Muscle of leg (tissue), 11 donors: ENCODE measurements around the gene PRR7. TPM values are rescaled to one million over a fixed set of nuclear protein-coding genes. Genes with fewer than 3 reads are reported as not detected.
"Not testable (repeated sequence)": the region's sequence is repeated elsewhere in the genome, so short reads cannot be mapped to it uniquely, and the experiment has no call there.

Experiments used
- DNase-seq: peaks from one replicate; pipeline ENCODE4 v3.0.0; 2013
- H3K27ac ChIP-seq: one replicate; pipeline ENCODE4 v1.5.1; 2013; ENCODE audit warnings: mild to moderate bottlenecking, low read length, control low read depth
- H3K27me3 ChIP-seq: one replicate; pipeline ENCODE4 v1.6.1; 2013; ENCODE audit warnings: low read length; ENCODE audit not compliant: control insufficient read depth, insufficient read depth
- H3K36me3 ChIP-seq: one replicate; pipeline ENCODE4 v1.6.1; 2013; ENCODE audit warnings: low read length; ENCODE audit not compliant: control insufficient read depth, insufficient read depth
- H3K4me1 ChIP-seq: one replicate; pipeline ENCODE4 v1.6.1; 2013; ENCODE audit warnings: low read length; ENCODE audit not compliant: control insufficient read depth, insufficient read depth
- H3K4me3 ChIP-seq: one replicate; pipeline ENCODE4 v1.5.1; 2013; ENCODE audit warnings: low read length, control low read depth
- H3K9me3 ChIP-seq: replicated peaks from 2 replicates; pipeline ENCODE4 v1.6.1; 2013; ENCODE audit warnings: low read depth, low read length; ENCODE audit not compliant: control insufficient read depth
- WGBS: methylation state at CpG from one replicate; pipeline ENCODE4 v1.1.5; 2013; ENCODE audit warnings: missing lambda C conversion rate; ENCODE audit not compliant: insufficient coverage; 5-methylcytosine and 5-hydroxymethylcytosine counted together
- polyA plus RNA-seq, 8 donors: library from polyadenylated mRNA; unstranded; fragments of 120-200 nt; gene quantifications; one replicate each; pipeline versions ENCODE4 v1.2.1 to v1.2.3, GENCODE V29; 2013; ENCODE audit warnings: inconsistent platforms in 1 of 8, low replicate concordance in 1 of 8; ENCODE audit not compliant: insufficient read length in 8 of 8, insufficient read depth in 1 of 8
- total RNA-seq: library from RNA; stranded (reverse); fragments of 120-200 nt; gene quantifications from one replicate; pipeline ENCODE4 v1.2.4, GENCODE V29; 2013

The PRR7 gene
- total and polyA plus RNA-seq, 9 donors = 0.70 to 1.7 (median 1.0) TPM

GRCh38 chr5:177405312-177405711 lies 41.3 kb upstream of the PRR7 start:
- no peaks in the 10 kb centered on the region for H3K36me3 ChIP-seq
- no peak overlapping the region for H3K4me3 ChIP-seq
- 100% methylated on average over 1 of the region's 2 CpGs for WGBS
- H3K4me1 ChIP-seq = peaks cover 36% of the 10 kb centered on the region
- no peak overlapping the region for H3K27ac ChIP-seq
- H3K9me3 ChIP-seq = no peaks in the 10 kb centered on the region
- H3K27me3 ChIP-seq = peaks cover 64% of the 10 kb centered on the region
- no peak for DNase-seq

GRCh38 chr5:177405805-177406204 lies 40.8 kb upstream of the PRR7 start:
- no peaks in the 10 kb centered on the region for H3K36me3 ChIP-seq
- H3K4me1 ChIP-seq = peaks cover 32% of the 10 kb centered on the region
- DNase-seq = no peak
- no peak overlapping the region for H3K4me3 ChIP-seq
- H3K27ac ChIP-seq = no peak overlapping the region
- peaks cover 59% of the 10 kb centered on the region for H3K27me3 ChIP-seq
- H3K9me3 ChIP-seq = no peaks in the 10 kb centered on the region
- WGBS = 86% methylated on average over 5 of the region's 5 CpGs

GRCh38 chr5:177409043-177409801 lies 37.4 kb upstream of the PRR7 start, which contains the start of gene F12:
Gene F12 (minus strand): TSS chr5:177409564. CDS start chr5:177409527, 37 bp downstream.
- 91% methylated on average over 7 of the region's 9 CpGs for WGBS
- Histone ChIP-seq H3K27me3 (peaks cover 28% of the 10 kb centered on the region), H3K4me1 (peaks cover 10% of the 10 kb centered on the region), H3K36me3 (no peaks in the 10 kb centered on the region), H3K9me3 (no peaks in the 10 kb centered on the region), H3K4me3 (no peak within 1 kb of the TSS), H3K27ac (no peak within 1 kb of the TSS)
- DNase-seq = no peak

GRCh38 chr5:177410575-177410974 lies 36.0 kb upstream of the PRR7 start:
- no peak for DNase-seq
- WGBS = 100% methylated on average over 2 of the region's 3 CpGs
- no peaks in the 10 kb centered on the region for H3K4me1 ChIP-seq
- no peak overlapping the region for H3K4me3 ChIP-seq
- H3K9me3 ChIP-seq = no peaks in the 10 kb centered on the region
- no peaks in the 10 kb centered on the region for H3K36me3 ChIP-seq
- H3K27me3 ChIP-seq = peaks cover 15% of the 10 kb centered on the region
- H3K27ac ChIP-seq = no peak overlapping the region

GRCh38 chr5:177412603-177413233 lies 33.9 kb upstream of the PRR7 start:
- WGBS = 74% methylated on average over 4 of the region's 8 CpGs

GRCh38 chr5:177414481-177414880 lies 32.1 kb upstream of the PRR7 start:
- no peak for DNase-seq
- no peak overlapping the region for H3K27ac ChIP-seq
- no CpG with 5 or more reads among the region's 3 CpGs for WGBS
- peaks cover 4% of the 10 kb centered on the region for H3K27me3 ChIP-seq
- no peaks in the 10 kb centered on the region for H3K36me3 ChIP-seq
- no peaks in the 10 kb centered on the region for H3K4me1 ChIP-seq
- H3K4me3 ChIP-seq = no peak overlapping the region
- no peaks in the 10 kb centered on the region for H3K9me3 ChIP-seq

More at GRCh38 chr5:177412603-177413233, 33.9 kb upstream of the PRR7 start:
- no peak for DNase-seq
- H3K4me1 ChIP-seq = no peaks in the 10 kb centered on the region
- H3K4me3 ChIP-seq = no peak overlapping the region
- H3K27me3 ChIP-seq = peaks cover 9% of the 10 kb centered on the region
- H3K36me3 ChIP-seq = no peaks in the 10 kb centered on the region
- no peaks in the 10 kb centered on the region for H3K9me3 ChIP-seq
- no peak overlapping the region for H3K27ac ChIP-seq

GRCh38 chr5:177417081-177417480 lies 29.5 kb upstream of the PRR7 start:
- not testable (repeated sequence) for H3K9me3 ChIP-seq, H3K4me1 ChIP-seq, H3K4me3 ChIP-seq, H3K27me3 ChIP-seq, H3K36me3 ChIP-seq, DNase-seq, H3K27ac ChIP-seq
- 100% methylated on average over 2 of the region's 6 CpGs for WGBS

GRCh38 chr5:177419046-177419445 lies 27.6 kb upstream of the PRR7 start:
- no peak overlapping the region for H3K4me3 ChIP-seq
- peaks cover 2% of the 10 kb centered on the region for H3K4me1 ChIP-seq
- no peaks in the 10 kb centered on the region for H3K27me3 ChIP-seq
- no CpG with 5 or more reads among the region's 3 CpGs for WGBS
- H3K27ac ChIP-seq = no peak overlapping the region
- DNase-seq = no peak
- H3K9me3 ChIP-seq = no peaks in the 10 kb centered on the region
- no peaks in the 10 kb centered on the region for H3K36me3 ChIP-seq

GRCh38 chr5:177420472-177420871 lies 26.1 kb upstream of the PRR7 start:
- H3K4me3 ChIP-seq, H3K9me3 ChIP-seq, H3K4me1 ChIP-seq, H3K36me3 ChIP-seq, H3K27me3 ChIP-seq, H3K27ac ChIP-seq, DNase-seq: not testable (repeated sequence)
- 75% methylated on average over 6 of the region's 7 CpGs for WGBS

GRCh38 chr5:177421062-177421798 lies 25.4 kb upstream of the PRR7 start:
- Histone ChIP-seq H3K36me3 (no peaks in the 10 kb centered on the region), H3K27me3 (no peaks in the 10 kb centered on the region), H3K27ac (no peak overlapping the region), H3K4me1 (peaks cover 6% of the 10 kb centered on the region), H3K9me3 (no peaks in the 10 kb centered on the region), H3K4me3 (no peak overlapping the region)
- DNase-seq = peak; percentile 59
- WGBS = no CpG with 5 or more reads among the region's 6 CpGs
